Amniotic stem cell (primary cell): ENCODE measurements around the gene TAS2R41.

Experiments used
- DNase-seq: peaks from one replicate; lab custom pipeline; 2025; lab: John Stamatoyannopoulos, UW

TAS2R41 gene, protein sequence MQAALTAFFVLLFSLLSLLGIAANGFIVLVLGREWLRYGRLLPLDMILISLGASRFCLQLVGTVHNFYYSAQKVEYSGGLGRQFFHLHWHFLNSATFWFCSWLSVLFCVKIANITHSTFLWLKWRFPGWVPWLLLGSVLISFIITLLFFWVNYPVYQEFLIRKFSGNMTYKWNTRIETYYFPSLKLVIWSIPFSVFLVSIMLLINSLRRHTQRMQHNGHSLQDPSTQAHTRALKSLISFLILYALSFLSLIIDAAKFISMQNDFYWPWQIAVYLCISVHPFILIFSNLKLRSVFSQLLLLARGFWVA

DNA sequence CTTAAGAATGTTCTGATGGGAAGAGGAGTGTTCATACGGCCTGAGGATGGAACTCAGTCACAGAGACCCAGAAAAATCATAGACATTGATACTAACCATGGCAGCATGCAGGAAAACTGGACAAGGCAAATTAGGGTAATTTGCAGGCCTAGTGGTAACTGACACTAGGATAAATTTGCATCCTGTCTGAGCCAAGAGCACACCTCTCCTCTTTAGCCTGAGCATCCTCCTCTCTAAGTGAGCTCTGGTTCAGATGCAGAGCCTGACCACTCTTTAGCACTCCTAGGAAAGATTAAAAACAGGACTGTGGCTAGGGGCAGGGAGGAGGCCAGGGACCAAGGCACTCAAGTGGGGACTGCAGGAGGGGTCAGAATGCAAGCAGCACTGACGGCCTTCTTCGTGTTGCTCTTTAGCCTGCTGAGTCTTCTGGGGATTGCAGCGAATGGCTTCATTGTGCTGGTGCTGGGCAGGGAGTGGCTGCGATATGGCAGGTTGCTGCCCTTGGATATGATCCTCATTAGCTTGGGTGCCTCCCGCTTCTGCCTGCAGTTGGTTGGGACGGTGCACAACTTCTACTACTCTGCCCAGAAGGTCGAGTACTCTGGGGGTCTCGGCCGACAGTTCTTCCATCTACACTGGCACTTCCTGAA, at the start of gene TAS2R41:
TSS of gene TAS2R41 (plus strand) at position 373 of the 650 bp plus-strand sequence. CDS start at position 373, 0 bp downstream.
- DNase-seq: no peak

DNA sequence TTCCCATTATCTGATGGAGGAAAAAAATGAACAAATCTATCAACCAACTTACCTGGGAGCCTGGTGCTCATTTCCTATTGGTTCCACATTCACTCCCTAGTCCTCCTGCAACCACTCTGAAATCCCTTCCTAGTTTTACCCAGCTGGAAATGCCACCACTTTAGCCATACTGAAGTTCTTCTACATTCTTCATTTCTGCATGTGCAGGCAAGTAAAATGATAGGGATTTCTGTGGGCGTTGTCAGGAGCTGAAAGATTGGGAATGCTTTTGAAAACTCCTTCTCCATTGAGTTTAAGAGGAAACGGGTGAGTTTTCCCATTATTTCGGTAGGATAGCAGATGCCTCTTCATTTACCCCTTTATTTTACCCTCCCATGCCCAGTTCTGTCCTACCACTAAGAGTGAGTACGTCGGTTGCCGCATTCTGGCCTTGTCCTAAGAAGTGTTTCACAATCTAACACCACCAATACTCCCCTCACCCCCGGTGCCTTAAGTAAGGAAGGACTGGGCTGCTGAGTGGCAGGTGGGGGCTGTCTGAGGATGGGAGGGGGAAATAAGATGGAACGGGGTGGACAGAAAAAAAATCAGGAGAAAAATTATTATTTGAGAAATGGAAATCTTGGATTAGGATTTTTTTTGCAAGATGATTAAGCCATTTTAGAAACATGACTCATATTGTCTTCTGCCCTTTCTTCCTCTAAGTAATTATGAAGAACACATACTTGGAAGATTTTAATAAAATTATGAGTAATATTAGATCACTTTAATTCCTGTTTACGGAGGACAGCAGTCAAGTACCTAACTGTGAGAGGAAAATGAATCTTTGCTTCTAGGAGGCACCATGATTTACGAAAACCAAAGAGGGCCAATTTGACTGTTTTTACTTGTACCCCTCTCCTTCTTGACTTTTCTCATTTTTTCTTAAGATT, 47.6 kb upstream of the TAS2R41 start:
- no peak for DNase-seq

GRCh38 chr7:143431109-143431508, 46.6 kb upstream of the TAS2R41 start:
- DNase-seq: no peak

DNA sequence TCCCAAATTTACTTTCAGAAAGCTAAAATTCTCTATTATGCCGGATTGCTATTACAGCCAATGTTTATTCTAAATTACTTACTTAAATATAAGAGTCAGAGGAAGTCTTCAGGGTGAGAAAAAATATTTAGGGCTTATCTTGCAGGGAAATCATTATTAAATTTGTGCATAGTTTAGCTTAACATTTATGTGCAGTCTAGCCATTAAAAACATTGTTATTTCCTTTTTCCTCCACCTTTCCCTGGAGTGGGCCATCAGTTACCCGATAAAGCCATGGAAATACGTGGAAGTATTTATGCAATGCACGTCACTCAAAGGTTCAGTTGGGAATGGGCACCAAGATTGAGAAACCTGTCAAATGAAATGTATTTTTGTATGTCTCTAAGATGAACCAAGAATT, 43.9 kb upstream of the TAS2R41 start:
- no peak for DNase-seq

- DNase-seq: no peak
Observed at GRCh38 chr7:143434660-143435059, 43.0 kb upstream of the TAS2R41 start.

DNA sequence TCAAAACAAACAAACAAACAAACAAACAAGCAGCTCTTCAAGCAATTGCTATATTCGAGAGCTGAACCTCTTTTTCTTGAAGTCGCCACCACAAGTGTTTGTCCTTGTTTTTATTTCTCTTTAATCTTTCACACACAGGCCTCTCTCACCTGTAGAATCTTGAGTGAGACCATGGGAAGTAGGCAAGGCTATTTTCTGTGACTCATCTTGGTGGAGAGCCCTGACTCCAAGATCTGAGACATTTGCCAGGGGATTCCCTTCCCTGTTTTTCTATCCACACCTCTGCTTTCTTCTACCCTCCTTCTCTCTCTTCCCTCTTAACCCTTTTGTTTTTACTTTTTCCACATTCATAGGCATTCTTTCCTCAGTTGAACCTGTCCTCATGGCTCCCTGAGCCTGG, 42.4 kb upstream of the TAS2R41 start:
- DNase-seq: no peak

- no peak for DNase-seq
Observed at GRCh38 chr7:143436325-143436946, 41.2 kb upstream of the TAS2R41 start.

GRCh38 chr7:143437578-143437977, 40.1 kb upstream of the TAS2R41 start:
- DNase-seq: no peak

DNA sequence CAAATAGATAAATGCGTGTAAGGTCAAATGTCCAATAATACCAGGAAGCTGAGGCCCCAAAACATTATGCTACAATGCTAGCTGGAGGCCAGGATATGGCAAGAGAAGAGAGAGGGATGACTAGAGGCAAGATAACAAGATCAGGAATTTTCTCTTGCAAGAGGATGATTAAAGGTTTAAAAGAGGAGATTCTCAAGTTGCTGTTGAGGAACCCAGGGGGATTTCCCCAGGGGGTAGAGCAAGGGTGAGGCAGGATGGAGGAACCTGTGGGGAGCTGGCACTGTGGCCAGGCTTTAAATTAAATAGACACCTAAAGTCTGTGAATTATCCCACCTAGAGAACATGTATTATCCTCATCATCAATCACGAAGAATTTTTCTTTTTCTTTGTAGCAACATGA, 37.8 kb upstream of the TAS2R41 start:
- no peak for DNase-seq

GRCh38 chr7:143443153-143443552, 34.5 kb upstream of the TAS2R41 start, which contains the start of gene TAS2R60:
TSS of gene TAS2R60 (plus strand) at chr7:143443453. CDS start at chr7:143443453, 0 bp downstream.
- DNase-seq: no peak

DNA sequence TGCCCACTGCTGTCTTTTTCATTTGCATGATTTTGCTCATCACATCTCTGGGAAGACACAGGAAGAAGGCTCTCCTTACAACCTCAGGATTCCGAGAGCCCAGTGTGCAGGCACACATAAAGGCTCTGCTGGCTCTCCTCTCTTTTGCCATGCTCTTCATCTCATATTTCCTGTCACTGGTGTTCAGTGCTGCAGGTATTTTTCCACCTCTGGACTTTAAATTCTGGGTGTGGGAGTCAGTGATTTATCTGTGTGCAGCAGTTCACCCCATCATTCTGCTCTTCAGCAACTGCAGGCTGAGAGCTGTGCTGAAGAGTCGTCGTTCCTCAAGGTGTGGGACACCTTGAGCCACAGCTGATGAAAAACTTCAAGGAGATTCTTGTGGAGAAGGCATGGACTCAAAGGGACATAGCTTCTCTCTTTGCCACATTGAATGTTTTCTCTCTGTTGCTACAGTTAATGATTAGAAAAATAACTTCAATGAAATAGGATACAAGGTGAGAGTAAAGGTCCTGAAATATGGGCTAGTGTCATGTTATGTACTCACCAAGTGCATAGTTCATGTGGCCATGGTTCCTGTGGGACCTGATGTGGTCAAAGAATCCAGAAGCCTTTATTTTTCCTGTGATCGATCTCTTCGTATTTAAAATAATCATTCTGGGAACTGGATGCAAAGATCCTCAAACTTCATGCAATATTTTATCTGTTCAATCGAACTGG, 33.5 kb upstream of the TAS2R41 start:
- DNase-seq: no peak

DNA sequence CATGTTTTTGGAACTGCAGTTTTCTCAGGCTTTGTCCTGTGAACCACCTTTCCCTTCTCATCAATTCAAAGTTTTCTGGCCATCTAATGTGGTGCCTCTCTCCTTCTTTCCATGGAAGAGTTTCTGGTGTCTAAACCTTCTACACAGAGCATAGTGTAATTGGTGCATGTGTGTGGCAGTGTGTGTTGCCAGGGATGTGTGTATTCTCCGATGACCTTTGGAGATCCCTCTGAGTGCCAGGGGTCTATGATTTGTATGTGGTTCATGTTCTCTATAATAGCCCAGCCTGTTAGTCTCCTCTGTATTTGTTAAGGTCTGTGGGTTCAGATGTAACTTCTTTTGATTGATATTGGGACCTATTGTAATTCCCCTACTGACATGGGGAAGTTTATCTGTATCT, 32.9 kb upstream of the TAS2R41 start:
- no peak for DNase-seq

DNA sequence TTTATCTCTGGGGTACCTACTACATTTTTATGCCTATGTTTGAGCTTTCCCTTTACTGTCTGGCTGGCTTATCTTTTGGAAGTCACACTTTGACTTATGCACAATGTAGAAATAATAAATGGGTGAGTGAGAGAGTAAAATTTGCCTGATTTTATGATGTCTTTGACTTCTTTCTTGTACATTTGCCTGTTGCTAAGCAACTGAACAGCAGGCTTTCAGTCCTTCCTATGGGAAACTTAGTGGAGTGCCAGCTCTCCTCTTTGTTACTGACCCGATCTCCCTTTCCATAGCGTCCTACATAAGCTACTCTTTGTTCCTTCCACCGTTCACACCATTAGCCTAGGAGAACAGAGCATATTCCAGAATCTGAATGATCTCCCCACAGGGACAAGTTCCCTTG, 30.2 kb upstream of the TAS2R41 start:
- DNase-seq: no peak

GRCh38 chr7:143448429-143448828, 29.2 kb upstream of the TAS2R41 start:
- no peak for DNase-seq

DNA sequence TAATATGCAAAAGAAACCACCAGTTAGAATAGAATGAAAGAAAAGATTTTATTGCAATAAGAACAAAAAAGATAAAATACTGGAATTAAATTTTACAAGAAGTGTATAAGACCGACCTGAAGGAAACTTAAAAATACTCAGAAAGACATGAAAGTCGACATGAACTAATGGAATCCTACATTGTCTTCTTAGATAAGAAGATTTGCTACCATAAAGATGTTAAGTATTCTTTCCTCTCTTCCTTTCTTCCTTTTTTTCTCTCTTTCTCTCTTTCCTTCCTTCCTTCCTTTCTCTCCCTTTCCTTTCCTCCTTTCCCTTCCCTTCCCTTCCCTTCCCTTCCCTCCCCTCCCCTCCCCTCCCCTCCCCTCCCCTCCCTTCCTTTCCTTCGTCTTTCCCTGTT, 27.9 kb upstream of the TAS2R41 start:
- DNase-seq: no peak

- DNase-seq: no peak
Observed at GRCh38 chr7:143451122-143451521, 26.6 kb upstream of the TAS2R41 start.

DNA sequence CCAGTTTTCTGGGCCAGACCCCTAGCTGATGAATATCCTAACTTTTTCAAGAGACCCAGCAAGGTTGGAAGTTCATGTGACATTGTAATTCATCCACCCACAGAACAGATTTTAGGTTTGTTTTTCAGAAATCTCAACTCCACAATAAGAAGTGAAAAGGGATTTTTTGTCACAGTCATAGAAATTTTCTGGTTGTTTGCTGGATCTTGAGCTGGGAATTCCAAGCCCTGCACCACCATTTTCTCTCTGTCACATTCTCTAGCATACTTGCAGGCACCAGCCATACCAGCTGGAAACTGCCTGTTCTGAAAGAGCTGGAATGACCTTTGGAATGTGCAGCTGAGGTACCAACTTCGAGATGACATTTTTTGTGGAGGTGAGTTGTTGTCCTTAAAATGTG, 25.9 kb upstream of the TAS2R41 start:
- DNase-seq: no peak

- no peak for DNase-seq
Observed at GRCh38 chr7:143452495-143452894, 25.2 kb upstream of the TAS2R41 start.

DNA sequence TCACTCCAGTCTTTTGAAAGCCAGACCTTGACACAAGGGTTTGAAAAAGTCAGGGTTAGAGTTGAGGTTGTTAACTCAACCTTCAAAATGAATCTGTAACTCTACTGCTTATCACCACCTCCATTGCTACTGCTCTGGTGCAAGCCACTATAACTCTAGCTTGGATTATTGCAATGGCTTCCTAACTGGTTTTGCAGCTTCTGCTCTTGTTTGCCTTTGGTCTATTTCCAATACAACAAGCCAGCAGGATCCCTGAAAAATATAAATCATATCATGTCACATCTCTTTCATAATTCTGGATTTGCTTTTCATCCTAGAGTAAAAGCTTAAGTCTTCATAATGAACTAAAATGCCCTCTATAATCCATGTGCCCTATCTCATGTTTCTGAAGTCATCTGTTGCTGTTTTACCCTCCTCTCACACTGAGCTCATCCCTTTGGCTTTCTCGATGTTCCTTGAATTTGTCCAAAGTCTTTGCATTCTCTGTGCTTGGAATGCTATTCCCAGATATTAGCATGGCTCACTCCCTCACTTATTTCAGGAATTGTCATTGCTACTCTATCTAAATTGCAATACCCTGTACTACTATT, 23.5 kb upstream of the TAS2R41 start:
- DNase-seq: no peak

DNA sequence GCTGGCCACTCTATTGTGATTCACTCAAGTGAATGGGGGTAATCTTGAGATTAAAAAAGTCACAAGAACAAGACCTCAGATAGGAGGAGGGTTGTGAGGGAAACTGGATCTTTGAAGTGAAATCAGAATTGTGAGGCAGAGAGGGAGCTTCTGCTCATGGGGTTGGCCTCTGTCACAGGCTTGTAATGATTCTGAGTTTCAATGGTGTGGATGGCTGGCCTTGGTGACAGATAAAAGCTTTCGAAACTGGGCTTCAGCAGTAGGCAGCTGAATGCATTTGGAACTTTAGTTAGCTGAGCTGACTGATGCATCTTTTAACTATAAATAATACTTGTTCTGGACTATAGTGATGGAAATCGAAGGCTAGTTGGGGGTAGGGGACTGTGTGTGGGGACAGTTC, 22.2 kb upstream of the TAS2R41 start:
- DNase-seq: no peak

- DNase-seq: no peak
Observed at GRCh38 chr7:143455942-143456341, 21.7 kb upstream of the TAS2R41 start.
